Measurements from ENCODE around the gene AQP11.

The AQP11 gene

DNA sequence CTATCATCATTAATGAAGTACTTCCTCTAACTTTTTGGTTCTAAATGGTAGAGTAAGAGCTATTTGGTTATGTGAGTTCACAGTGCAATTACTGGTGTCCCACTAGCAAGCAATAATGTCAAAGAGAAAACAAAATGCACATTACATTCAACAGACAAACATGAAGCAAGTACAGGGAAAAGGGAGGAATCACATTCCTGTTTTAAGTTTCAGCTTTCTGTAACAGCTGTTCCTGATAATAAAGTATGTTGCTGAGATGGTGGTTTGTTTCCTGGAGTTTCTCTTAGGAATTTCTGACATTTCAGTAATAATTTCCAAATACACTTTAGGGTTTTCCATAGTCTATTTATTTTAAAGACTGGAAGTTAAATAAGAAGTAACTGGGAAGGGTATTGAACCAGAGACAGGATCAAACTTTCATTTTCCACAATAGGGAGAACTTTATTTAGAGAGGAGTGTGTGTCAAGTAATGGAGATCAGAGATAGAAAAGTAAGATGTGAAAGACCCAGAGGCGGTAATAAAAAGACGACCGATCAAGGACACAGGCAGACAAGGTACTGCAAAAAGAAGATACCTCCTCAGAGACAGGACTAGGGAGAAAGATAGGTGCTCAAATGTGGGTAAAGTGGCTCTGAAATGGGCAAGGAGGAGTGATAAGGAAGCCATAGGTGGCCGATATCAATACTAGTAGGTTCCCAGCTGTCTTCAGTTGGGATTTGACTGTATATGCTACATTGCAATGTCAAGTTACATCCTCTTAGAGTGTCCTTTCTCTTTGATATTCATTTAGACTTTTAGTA lies 68.7 kb downstream of the AQP11 start:
- DNase-seq (ENCODE audit: low read depth): no peak
